ENCODE measurements around the gene RSPH4A.

RSPH4A gene

DNA sequence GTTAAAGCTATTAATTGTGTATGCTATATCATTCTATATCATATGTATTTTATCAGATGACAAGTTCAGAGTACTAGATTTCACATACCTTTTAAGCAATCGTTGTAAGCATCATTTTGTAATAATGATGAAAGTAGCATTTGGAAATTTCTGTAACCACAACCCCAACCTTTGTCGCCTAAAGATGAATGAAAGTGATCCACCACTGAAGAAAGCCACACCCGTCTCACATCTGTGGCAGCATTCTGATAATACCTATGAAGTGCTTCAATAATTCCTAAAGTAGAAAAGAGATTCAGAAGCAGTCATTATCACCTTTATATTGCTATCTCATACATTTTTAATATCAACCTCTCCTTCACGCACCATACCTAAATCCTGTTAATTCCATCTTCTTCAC, 35.6 kb downstream of the RSPH4A start:
- no peak overlapping the region for H3K4me3 ChIP-seq (ENCODE audit: low read depth, low read length)
- TF ChIP-seq ZNF133 (tag by site-specific recombination; IDR thresholded peaks at IDR 0.05) (no peak), ZNF394 (tag by site-specific recombination; IDR thresholded peaks at IDR 0.05; ENCODE audit: borderline replicate concordance) (no peak), BCL11A (tag by site-specific recombination; IDR thresholded peaks at IDR 0.05; ENCODE audit: low read depth) (no peak), ZNF48 (tag by site-specific recombination; IDR thresholded peaks at IDR 0.05) (no peak), ZNF776 (tag by site-specific recombination; IDR thresholded peaks at IDR 0.05; ENCODE audit: borderline replicate concordance) (no peak)
- TF ChIP-seq, protein P1, sequence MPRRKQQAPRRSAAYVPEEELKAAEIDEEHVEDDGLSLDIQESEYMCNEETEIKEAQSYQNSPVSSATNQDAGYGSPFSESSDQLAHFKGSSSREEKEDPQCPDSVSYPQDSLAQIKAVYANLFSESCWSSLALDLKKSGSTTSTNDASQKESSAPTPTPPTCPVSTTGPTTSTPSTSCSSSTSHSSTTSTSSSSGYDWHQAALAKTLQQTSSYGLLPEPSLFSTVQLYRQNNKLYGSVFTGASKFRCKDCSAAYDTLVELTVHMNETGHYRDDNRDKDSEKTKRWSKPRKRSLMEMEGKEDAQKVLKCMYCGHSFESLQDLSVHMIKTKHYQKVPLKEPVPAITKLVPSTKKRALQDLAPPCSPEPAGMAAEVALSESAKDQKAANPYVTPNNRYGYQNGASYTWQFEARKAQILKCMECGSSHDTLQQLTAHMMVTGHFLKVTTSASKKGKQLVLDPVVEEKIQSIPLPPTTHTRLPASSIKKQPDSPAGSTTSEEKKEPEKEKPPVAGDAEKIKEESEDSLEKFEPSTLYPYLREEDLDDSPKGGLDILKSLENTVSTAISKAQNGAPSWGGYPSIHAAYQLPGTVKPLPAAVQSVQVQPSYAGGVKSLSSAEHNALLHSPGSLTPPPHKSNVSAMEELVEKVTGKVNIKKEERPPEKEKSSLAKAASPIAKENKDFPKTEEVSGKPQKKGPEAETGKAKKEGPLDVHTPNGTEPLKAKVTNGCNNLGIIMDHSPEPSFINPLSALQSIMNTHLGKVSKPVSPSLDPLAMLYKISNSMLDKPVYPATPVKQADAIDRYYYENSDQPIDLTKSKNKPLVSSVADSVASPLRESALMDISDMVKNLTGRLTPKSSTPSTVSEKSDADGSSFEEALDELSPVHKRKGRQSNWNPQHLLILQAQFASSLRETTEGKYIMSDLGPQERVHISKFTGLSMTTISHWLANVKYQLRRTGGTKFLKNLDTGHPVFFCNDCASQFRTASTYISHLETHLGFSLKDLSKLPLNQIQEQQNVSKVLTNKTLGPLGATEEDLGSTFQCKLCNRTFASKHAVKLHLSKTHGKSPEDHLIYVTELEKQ (tag by site-specific recombination; IDR thresholded peaks at IDR 0.05; ENCODE audit: borderline replicate concordance) = no peak
- TF ChIP-seq, protein P2, sequence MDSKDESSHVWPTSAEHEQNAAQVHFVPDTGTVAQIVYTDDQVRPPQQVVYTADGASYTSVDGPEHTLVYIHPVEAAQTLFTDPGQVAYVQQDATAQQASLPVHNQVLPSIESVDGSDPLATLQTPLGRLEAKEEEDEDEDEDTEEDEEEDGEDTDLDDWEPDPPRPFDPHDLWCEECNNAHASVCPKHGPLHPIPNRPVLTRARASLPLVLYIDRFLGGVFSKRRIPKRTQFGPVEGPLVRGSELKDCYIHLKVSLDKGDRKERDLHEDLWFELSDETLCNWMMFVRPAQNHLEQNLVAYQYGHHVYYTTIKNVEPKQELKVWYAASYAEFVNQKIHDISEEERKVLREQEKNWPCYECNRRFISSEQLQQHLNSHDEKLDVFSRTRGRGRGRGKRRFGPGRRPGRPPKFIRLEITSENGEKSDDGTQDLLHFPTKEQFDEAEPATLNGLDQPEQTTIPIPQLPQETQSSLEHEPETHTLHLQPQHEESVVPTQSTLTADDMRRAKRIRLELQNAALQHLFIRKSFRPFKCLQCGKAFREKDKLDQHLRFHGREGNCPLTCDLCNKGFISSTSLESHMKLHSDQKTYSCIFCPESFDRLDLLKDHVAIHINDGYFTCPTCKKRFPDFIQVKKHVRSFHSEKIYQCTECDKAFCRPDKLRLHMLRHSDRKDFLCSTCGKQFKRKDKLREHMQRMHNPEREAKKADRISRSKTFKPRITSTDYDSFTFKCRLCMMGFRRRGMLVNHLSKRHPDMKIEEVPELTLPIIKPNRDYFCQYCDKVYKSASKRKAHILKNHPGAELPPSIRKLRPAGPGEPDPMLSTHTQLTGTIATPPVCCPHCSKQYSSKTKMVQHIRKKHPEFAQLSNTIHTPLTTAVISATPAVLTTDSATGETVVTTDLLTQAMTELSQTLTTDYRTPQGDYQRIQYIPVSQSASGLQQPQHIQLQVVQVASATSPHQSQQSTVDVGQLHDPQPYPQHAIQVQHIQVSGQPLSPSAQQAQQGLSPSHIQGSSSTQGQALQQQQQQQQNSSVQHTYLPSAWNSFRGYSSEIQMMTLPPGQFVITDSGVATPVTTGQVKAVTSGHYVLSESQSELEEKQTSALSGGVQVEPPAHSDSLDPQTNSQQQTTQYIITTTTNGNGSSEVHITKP (tag by site-specific recombination; IDR thresholded peaks at IDR 0.05) = no peak
- TF ChIP-seq, protein P3, sequence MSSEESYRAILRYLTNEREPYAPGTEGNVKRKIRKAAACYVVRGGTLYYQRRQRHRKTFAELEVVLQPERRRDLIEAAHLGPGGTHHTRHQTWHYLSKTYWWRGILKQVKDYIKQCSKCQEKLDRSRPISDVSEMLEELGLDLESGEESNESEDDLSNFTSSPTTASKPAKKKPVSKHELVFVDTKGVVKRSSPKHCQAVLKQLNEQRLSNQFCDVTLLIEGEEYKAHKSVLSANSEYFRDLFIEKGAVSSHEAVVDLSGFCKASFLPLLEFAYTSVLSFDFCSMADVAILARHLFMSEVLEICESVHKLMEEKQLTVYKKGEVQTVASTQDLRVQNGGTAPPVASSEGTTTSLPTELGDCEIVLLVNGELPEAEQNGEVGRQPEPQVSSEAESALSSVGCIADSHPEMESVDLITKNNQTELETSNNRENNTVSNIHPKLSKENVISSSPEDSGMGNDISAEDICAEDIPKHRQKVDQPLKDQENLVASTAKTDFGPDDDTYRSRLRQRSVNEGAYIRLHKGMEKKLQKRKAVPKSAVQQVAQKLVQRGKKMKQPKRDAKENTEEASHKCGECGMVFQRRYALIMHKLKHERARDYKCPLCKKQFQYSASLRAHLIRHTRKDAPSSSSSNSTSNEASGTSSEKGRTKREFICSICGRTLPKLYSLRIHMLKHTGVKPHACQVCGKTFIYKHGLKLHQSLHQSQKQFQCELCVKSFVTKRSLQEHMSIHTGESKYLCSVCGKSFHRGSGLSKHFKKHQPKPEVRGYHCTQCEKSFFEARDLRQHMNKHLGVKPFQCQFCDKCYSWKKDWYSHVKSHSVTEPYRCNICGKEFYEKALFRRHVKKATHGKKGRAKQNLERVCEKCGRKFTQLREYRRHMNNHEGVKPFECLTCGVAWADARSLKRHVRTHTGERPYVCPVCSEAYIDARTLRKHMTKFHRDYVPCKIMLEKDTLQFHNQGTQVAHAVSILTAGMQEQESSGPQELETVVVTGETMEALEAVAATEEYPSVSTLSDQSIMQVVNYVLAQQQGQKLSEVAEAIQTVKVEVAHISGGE (tag by site-specific recombination; conservative IDR thresholded peaks at IDR 0.05; ENCODE audit: low read depth) = no peak
- TF ChIP-seq, protein P4, sequence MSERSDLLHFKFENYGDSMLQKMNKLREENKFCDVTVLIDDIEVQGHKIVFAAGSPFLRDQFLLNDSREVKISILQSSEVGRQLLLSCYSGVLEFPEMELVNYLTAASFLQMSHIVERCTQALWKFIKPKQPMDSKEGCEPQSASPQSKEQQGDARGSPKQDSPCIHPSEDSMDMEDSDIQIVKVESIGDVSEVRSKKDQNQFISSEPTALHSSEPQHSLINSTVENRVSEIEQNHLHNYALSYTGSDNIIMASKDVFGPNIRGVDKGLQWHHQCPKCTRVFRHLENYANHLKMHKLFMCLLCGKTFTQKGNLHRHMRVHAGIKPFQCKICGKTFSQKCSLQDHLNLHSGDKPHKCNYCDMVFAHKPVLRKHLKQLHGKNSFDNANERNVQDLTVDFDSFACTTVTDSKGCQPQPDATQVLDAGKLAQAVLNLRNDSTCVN (tag by site-specific recombination; optimal IDR thresholded peaks at IDR 0.05) = no peak
- TF ChIP-seq, protein P5, sequence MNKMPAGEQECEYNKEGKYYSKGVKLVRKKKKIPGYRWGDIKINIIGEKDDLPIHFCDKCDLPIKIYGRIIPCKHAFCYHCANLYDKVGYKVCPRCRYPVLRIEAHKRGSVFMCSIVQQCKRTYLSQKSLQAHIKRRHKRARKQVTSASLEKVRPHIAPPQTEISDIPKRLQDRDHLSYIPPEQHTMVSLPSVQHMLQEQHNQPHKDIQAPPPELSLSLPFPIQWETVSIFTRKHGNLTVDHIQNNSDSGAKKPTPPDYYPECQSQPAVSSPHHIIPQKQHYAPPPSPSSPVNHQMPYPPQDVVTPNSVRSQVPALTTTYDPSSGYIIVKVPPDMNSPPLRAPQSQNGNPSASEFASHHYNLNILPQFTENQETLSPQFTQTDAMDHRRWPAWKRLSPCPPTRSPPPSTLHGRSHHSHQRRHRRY (tag by site-specific recombination; IDR thresholded peaks at IDR 0.05) = no peak
- H3K9me3 ChIP-seq (ENCODE audit: control insufficient read depth, insufficient read depth, low read depth, low read length) = no peaks in the 10 kb centered on the region
- ChIA-PET POLR2A (no interaction called here), CTCF (interaction anchor here (0.6 to 1.4 kb wide), 3 partner anchors 91 to 383 kb away, joined by 4 to 8 read pairs (median 5); no protein-coding TSS in a partner anchor)
- H3K4me1 ChIP-seq (ENCODE audit: control insufficient read depth, insufficient read depth, low read length) = peaks cover 11% of the 10 kb centered on the region
- no peak overlapping the region for H3K27ac ChIP-seq (ENCODE audit: extremely low read depth, low read depth, low read length)
- H3K36me3 ChIP-seq (ENCODE audit: control insufficient read depth in 2 of 2, insufficient read depth in 1 of 2, low read length in 2 of 2) = peaks cover 13 to 49% of the 10 kb centered on the region in 2 experiments
